ENCODE data around the gene LHFPL3. TPM values are rescaled to one million over a fixed set of nuclear protein-coding genes. Genes with fewer than 3 reads are reported as not detected.

Gene LHFPL3
- total RNA-seq, 1 experiment from 2014 or later: not detected

DNA sequence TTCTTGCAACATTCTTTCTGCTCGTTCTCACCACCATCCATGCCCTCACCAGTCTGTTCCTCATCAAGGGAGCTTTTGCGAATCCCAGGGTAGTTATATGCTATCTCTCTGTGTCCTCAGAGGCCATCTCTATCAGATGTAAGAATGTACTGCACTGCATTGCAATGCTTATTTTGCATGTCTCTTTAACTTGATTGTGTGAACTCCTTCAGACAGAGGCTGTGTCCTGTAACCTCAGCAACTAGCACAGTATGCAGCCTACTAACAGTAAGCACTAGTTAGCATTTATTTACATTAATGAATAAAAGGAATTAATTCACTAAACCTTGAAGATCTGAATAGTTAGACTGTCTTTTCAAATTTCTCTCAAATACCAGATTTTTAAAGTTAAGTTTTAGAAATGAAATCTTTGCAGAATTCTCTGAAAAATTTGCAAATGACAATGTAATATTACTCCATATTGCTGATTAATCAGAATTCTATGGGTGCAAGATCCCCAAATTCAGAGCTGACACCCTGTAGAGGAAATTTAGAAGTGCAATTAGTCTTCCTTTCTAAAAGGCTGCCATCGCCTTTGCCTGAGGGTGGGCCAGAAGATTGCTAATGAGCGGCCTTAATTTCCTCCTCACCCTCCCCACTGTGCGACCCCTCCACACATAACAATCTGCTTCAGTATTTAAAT is 10.3 kb upstream of the LHFPL3 start:
- Histone ChIP-seq H3K36me3 (ENCODE audit: control insufficient read depth in 1 of 2, insufficient read depth in 2 of 2, low read length in 2 of 2) (no peaks in the 10 kb centered on the region), H3K27me3 (ENCODE audit: insufficient read depth, low read length) (no peaks in the 10 kb centered on the region), H3K9me3 (ENCODE audit: control insufficient read depth in 1 of 2, insufficient read depth in 1 of 2, low read depth in 1 of 2, low read length in 2 of 2) (no peaks in the 10 kb centered on the region), H3K4me1 (ENCODE audit: control insufficient read depth in 1 of 2, insufficient read depth in 2 of 2, low read length in 2 of 2) (no peaks in the 10 kb centered on the region), H2AFZ (ENCODE audit: low read depth, low read length, poor library complexity, severe bottlenecking) (no peak overlapping the region), H3K4me3 (replicated peaks in 1 of 2; ENCODE audit: low read depth in 1 of 2, low read length in 2 of 2) (no peak overlapping the region), H3K27ac (ENCODE audit: low read depth, low read length) (no peak overlapping the region), H3K9ac (ENCODE audit: low read length) (no peak overlapping the region), H3K79me2 (ENCODE audit: insufficient read depth, low read length) (no peaks in the 10 kb centered on the region), H3K9me2 (ENCODE audit: insufficient read depth) (no peaks in the 10 kb centered on the region), H3K4me2 (ENCODE audit: low read length) (no peak overlapping the region), H4K20me1 (ENCODE audit: insufficient read depth) (no peaks in the 10 kb centered on the region)
- CTCF ChIA-PET: no interaction called here
- intact Hi-C loops (cut with micrococcal nuclease): no loop called here
- TF ChIP-seq SP1 (IDR thresholded peaks at IDR 0.05; ENCODE audit: low read depth): no peak
- no peak for TF ChIP-seq FOSL1 (IDR thresholded peaks at IDR 0.05; ENCODE audit: low read depth)
- TF ChIP-seq CEBPB (IDR thresholded peaks at IDR 0.05; ENCODE audit: low read depth): no peak
- no peak for TF ChIP-seq EZH2phosphoT487 (IDR thresholded peaks at IDR 0.05; ENCODE audit: borderline replicate concordance)
- TF ChIP-seq, protein P1, sequence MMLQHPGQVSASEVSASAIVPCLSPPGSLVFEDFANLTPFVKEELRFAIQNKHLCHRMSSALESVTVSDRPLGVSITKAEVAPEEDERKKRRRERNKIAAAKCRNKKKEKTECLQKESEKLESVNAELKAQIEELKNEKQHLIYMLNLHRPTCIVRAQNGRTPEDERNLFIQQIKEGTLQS (IDR thresholded peaks at IDR 0.05): no peak
- TF ChIP-seq, protein P2, sequence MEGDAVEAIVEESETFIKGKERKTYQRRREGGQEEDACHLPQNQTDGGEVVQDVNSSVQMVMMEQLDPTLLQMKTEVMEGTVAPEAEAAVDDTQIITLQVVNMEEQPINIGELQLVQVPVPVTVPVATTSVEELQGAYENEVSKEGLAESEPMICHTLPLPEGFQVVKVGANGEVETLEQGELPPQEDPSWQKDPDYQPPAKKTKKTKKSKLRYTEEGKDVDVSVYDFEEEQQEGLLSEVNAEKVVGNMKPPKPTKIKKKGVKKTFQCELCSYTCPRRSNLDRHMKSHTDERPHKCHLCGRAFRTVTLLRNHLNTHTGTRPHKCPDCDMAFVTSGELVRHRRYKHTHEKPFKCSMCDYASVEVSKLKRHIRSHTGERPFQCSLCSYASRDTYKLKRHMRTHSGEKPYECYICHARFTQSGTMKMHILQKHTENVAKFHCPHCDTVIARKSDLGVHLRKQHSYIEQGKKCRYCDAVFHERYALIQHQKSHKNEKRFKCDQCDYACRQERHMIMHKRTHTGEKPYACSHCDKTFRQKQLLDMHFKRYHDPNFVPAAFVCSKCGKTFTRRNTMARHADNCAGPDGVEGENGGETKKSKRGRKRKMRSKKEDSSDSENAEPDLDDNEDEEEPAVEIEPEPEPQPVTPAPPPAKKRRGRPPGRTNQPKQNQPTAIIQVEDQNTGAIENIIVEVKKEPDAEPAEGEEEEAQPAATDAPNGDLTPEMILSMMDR (IDR thresholded peaks at IDR 0.05 in 2 of 3, conservative IDR thresholded peaks at IDR 0.05 in 1 of 3; ENCODE audit: borderline replicate concordance in 1 of 3, insufficient read depth in 1 of 3, low read depth in 2 of 3, low read length in 2 of 3): no peak
- no peak for TF ChIP-seq POLR2AphosphoS5 (IDR thresholded peaks at IDR 0.05; ENCODE audit: low read depth, low read length)
- no peak for TF ChIP-seq YY1 (IDR thresholded peaks at IDR 0.05; ENCODE audit: extremely low read depth, insufficient replicate concordance, low read depth, low read length)
- TF ChIP-seq SIN3A (IDR thresholded peaks at IDR 0.05; ENCODE audit: low read depth): no peak
- TF ChIP-seq EZH2 (IDR thresholded peaks at IDR 0.05): no peak
- TF ChIP-seq ELF1 (IDR thresholded peaks at IDR 0.05; ENCODE audit: borderline replicate concordance, low read depth): no peak
- TF ChIP-seq JUND (IDR thresholded peaks at IDR 0.05): no peak
- no peak for TF ChIP-seq SRF (IDR thresholded peaks at IDR 0.05; ENCODE audit: low read depth)
- no peak for TF ChIP-seq EGR1 (IDR thresholded peaks at IDR 0.05; ENCODE audit: low read depth)
- TF ChIP-seq, protein P3, sequence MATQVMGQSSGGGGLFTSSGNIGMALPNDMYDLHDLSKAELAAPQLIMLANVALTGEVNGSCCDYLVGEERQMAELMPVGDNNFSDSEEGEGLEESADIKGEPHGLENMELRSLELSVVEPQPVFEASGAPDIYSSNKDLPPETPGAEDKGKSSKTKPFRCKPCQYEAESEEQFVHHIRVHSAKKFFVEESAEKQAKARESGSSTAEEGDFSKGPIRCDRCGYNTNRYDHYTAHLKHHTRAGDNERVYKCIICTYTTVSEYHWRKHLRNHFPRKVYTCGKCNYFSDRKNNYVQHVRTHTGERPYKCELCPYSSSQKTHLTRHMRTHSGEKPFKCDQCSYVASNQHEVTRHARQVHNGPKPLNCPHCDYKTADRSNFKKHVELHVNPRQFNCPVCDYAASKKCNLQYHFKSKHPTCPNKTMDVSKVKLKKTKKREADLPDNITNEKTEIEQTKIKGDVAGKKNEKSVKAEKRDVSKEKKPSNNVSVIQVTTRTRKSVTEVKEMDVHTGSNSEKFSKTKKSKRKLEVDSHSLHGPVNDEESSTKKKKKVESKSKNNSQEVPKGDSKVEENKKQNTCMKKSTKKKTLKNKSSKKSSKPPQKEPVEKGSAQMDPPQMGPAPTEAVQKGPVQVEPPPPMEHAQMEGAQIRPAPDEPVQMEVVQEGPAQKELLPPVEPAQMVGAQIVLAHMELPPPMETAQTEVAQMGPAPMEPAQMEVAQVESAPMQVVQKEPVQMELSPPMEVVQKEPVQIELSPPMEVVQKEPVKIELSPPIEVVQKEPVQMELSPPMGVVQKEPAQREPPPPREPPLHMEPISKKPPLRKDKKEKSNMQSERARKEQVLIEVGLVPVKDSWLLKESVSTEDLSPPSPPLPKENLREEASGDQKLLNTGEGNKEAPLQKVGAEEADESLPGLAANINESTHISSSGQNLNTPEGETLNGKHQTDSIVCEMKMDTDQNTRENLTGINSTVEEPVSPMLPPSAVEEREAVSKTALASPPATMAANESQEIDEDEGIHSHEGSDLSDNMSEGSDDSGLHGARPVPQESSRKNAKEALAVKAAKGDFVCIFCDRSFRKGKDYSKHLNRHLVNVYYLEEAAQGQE (IDR thresholded peaks at IDR 0.05; ENCODE audit: low read depth): no peak
- TF ChIP-seq RAD21 (IDR thresholded peaks at IDR 0.05; ENCODE audit: low read depth): no peak
- TF ChIP-seq, protein P4, sequence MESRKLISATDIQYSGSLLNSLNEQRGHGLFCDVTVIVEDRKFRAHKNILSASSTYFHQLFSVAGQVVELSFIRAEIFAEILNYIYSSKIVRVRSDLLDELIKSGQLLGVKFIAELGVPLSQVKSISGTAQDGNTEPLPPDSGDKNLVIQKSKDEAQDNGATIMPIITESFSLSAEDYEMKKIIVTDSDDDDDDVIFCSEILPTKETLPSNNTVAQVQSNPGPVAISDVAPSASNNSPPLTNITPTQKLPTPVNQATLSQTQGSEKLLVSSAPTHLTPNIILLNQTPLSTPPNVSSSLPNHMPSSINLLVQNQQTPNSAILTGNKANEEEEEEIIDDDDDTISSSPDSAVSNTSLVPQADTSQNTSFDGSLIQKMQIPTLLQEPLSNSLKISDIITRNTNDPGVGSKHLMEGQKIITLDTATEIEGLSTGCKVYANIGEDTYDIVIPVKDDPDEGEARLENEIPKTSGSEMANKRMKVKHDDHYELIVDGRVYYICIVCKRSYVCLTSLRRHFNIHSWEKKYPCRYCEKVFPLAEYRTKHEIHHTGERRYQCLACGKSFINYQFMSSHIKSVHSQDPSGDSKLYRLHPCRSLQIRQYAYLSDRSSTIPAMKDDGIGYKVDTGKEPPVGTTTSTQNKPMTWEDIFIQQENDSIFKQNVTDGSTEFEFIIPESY (IDR thresholded peaks at IDR 0.05; ENCODE audit: extremely low read depth, insufficient replicate concordance, low read length): no peak
- TF ChIP-seq TCF7L2 (IDR thresholded peaks at IDR 0.05; ENCODE audit: borderline replicate concordance, extremely low read depth, insufficient read depth, insufficient read length): no peak
- TF ChIP-seq CBX3 (IDR thresholded peaks at IDR 0.05; ENCODE audit: low read depth): no peak
- TF ChIP-seq, protein P5, sequence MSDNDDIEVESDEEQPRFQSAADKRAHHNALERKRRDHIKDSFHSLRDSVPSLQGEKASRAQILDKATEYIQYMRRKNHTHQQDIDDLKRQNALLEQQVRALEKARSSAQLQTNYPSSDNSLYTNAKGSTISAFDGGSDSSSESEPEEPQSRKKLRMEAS (IDR thresholded peaks at IDR 0.05): no peak
- no TSS peak for BruUV-seq (replicated peaks)
- RAD21 ChIA-PET (ENCODE audit: low non-redundant PET in 1 of 2, low total read pairs in 2 of 2, uncharacterized antibody in 2 of 2, unreplicated experiment in 2 of 2): no interaction called here
- DNase-seq (ENCODE audit: low read depth, low spot score) (no peak), ATAC-seq (no peak)
- POLR2A ChIA-PET: no interaction called here
